Measurements from ENCODE around the gene AP4E1.
"Not testable (repeated sequence)": the region's sequence is repeated elsewhere in the genome, so short reads cannot be mapped to it uniquely, and the experiment has no call there.

Gene AP4E1

DNA sequence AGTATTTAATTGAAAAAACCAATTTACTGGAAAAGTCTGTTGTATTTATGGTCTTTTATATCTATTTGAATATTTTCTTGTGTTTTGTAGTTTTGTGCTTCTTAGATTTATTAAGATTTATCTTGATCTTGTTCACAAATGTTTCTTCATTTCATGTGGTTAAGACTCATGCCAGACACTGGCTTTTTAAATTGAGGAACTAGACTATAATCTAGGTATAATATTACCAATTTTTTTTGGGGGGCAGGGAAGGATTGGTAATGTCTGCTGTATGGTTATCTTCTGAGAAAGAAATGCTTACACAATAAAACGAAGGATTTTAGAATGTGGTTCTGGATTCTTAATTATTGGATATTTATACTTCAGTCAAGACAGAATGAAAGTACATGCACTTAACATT lies 24.9 kb downstream of the AP4E1 start:
- Histone ChIP-seq H3K27ac (ENCODE audit: low read depth, low read length) (no peak overlapping the region), H3K4me3 (ENCODE audit: low read depth in 1 of 2, low read length in 2 of 2) (no peak overlapping the region), H3K27me3 (ENCODE audit: control insufficient read depth in 1 of 2, insufficient read depth in 2 of 2, low read length in 2 of 2) (no peaks in the 10 kb centered on the region), H3K9ac (ENCODE audit: low read depth in 1 of 2, low read length in 2 of 2) (no peak overlapping the region), H3K4me1 (ENCODE audit: control insufficient read depth in 1 of 2, insufficient read depth in 2 of 2, low read length in 2 of 2) (no peaks in the 10 kb centered on the region), H3K36me3 (ENCODE audit: control insufficient read depth in 1 of 2, insufficient read depth in 2 of 2, low read length in 2 of 2) (peaks cover 5 to 16% of the 10 kb centered on the region in 2 donors), H3K9me3 (ENCODE audit: control insufficient read depth in 1 of 2, low read length in 2 of 2) (no peaks in the 10 kb centered on the region)

DNA sequence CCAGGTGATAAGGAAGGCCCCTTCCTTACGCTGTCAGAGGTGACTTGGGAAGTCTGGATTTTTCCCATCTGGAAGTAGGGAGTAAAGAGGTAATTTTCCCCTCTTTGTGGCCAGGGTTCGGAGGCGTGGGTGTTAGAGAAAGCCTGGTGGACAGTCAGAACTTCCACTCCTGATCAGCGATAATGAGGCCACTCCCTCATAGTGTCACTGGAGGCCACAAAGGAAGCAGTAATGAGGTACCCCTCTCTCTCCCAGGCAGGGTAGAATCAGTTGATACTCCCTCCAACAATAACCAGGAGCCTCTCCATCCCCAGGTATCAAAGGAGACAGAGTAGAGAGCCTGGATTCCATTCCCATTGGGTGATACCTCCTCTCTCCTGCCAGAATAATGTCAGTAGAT lies 30.0 kb downstream of the AP4E1 start:
- H3K36me3 ChIP-seq (ENCODE audit: control insufficient read depth in 1 of 2, insufficient read depth in 2 of 2, low read length in 2 of 2): peaks cover 4 to 12% of the 10 kb centered on the region in 2 donors
- no peaks in the 10 kb centered on the region for H3K27me3 ChIP-seq (ENCODE audit: control insufficient read depth in 1 of 2, insufficient read depth in 2 of 2, low read length in 2 of 2)
- no peak overlapping the region for H3K9ac ChIP-seq (ENCODE audit: low read depth in 1 of 2, low read length in 2 of 2)
- H3K4me1 ChIP-seq (ENCODE audit: control insufficient read depth in 1 of 2, insufficient read depth in 2 of 2, low read length in 2 of 2): no peaks in the 10 kb centered on the region
- H3K4me3 ChIP-seq (ENCODE audit: low read depth in 1 of 2, low read length in 2 of 2): no peak overlapping the region
- no peaks in the 10 kb centered on the region for H3K9me3 ChIP-seq (ENCODE audit: control insufficient read depth in 1 of 2, low read length in 2 of 2)
- H3K27ac ChIP-seq (ENCODE audit: low read depth, low read length): no peak overlapping the region

DNA sequence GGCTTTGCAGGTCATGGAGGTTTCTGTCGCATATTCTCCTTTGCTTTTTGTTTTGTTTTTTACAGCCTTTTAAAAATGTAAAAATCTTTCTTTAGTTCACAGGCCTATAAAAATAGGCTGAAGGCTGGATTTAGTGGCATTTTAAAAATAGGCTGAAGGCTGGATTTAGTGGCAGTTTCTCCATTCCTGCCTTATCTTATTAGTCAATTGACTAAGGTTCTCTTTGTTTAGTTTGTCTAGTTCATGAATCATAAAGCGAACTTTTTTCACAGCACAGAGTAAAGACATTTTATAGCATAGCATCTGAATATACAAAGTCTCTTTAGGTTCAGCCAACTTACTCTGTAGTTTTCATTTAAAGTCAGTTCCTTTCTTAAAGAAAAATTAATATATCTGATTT lies 31.4 kb downstream of the AP4E1 start:
- Histone ChIP-seq H3K27ac (ENCODE audit: low read depth, low read length) (no peak overlapping the region), H3K36me3 (ENCODE audit: control insufficient read depth in 1 of 2, insufficient read depth in 2 of 2, low read length in 2 of 2) (peaks cover 4 to 20% of the 10 kb centered on the region in 2 donors), H3K9me3 (ENCODE audit: control insufficient read depth in 1 of 2, low read length in 2 of 2) (no peaks in the 10 kb centered on the region), H3K27me3 (ENCODE audit: control insufficient read depth in 1 of 2, insufficient read depth in 2 of 2, low read length in 2 of 2) (no peaks in the 10 kb centered on the region), H3K4me3 (ENCODE audit: low read depth in 1 of 2, low read length in 2 of 2) (no peak overlapping the region), H3K9ac (ENCODE audit: low read depth in 1 of 2, low read length in 2 of 2) (no peak overlapping the region), H3K4me1 (ENCODE audit: control insufficient read depth in 1 of 2, insufficient read depth in 2 of 2, low read length in 2 of 2) (no peaks in the 10 kb centered on the region)

DNA sequence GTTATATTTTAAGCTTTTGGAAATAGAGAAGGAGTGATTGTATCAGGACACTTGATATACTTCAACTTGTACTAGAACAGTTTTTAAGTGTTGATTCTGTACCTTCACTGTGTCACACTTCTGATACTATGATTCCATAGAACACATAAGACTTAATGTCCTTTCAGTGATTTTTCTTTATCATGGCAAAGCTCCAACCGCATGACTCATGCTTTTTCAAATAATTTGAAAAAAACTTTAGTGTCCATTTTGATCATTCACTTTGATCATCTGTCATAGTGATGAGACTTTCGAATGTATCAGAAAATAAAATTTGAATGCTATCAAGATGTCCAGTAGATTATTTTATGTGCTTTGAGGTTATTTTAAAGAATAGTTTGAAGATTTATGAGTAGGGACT lies 32.0 kb downstream of the AP4E1 start:
- Histone ChIP-seq H3K9ac (ENCODE audit: low read depth in 1 of 2, low read length in 2 of 2) (no peak overlapping the region), H3K36me3 (ENCODE audit: control insufficient read depth in 1 of 2, insufficient read depth in 2 of 2, low read length in 2 of 2) (peaks cover 4 to 22% of the 10 kb centered on the region in 2 donors)

DNA sequence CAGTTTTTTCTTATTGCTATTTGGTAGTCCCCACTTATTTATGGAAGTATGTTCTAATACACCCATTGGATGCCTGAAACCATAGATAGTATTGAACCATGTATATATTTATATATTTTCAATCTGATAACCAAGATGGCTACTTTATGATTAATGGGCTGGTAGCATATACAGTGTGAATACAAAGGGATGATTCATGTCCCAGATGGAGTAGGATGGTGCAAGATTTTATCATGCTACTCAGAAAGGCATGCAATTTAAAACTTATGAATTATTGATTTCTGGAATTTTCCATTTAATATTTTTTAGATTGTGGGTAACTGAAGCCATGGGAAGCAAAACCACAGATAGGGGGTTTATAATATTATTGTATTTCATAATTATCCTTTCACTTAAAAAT lies 35.2 kb downstream of the AP4E1 start:
- no peaks in the 10 kb centered on the region for H3K27me3 ChIP-seq (ENCODE audit: control insufficient read depth in 1 of 2, insufficient read depth in 2 of 2, low read length in 2 of 2)

More for the DNA sequence above, 32.0 kb downstream of the AP4E1 start:
- no peak overlapping the region for H3K27ac ChIP-seq (ENCODE audit: low read depth, low read length)
- no peak overlapping the region for H3K4me3 ChIP-seq (ENCODE audit: low read depth in 1 of 2, low read length in 2 of 2)
- no peaks in the 10 kb centered on the region for H3K4me1 ChIP-seq (ENCODE audit: control insufficient read depth in 1 of 2, insufficient read depth in 2 of 2, low read length in 2 of 2)
- no peaks in the 10 kb centered on the region for H3K27me3 ChIP-seq (ENCODE audit: control insufficient read depth in 1 of 2, insufficient read depth in 2 of 2, low read length in 2 of 2)
- H3K9me3 ChIP-seq (ENCODE audit: control insufficient read depth in 1 of 2, low read length in 2 of 2): no peaks in the 10 kb centered on the region

DNA sequence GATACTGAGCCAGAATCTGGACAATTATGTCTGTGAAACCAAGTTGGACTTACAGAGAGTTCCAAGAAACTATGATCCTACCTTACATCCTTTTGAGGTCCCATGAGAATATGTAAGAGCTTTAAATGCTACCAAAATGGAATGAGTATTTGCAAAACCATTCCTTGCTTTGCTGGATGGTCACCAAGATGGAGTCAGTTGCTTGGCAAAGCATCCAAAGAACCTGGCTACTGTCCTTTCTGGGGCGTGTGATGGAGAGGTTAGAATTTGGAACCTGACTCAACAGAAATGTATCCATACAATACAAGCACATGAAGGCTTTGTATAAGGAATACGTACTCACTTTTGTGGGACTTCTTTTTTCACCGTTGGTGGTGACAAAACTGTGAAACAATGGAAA lies 36.2 kb downstream of the AP4E1 start:
- H3K4me1 ChIP-seq (ENCODE audit: control insufficient read depth in 1 of 2, insufficient read depth in 2 of 2, low read length in 2 of 2): no peaks in the 10 kb centered on the region
- peaks cover 0 to 17% of the 10 kb centered on the region in 2 donors for H3K36me3 ChIP-seq (ENCODE audit: control insufficient read depth in 1 of 2, insufficient read depth in 2 of 2, low read length in 2 of 2)
- no peak overlapping the region for H3K9ac ChIP-seq (ENCODE audit: low read depth in 1 of 2, low read length in 2 of 2)
- no peaks in the 10 kb centered on the region for H3K9me3 ChIP-seq (ENCODE audit: control insufficient read depth in 1 of 2, low read length in 2 of 2)
- H3K27ac ChIP-seq (ENCODE audit: low read depth, low read length): no peak overlapping the region
- H3K4me3 ChIP-seq (ENCODE audit: low read depth in 1 of 2, low read length in 2 of 2): no peak overlapping the region
- no peaks in the 10 kb centered on the region for H3K27me3 ChIP-seq (ENCODE audit: control insufficient read depth in 1 of 2, insufficient read depth in 2 of 2, low read length in 2 of 2)

More for the DNA sequence above, 35.2 kb downstream of the AP4E1 start:
- H3K9me3 ChIP-seq (ENCODE audit: control insufficient read depth in 1 of 2, low read length in 2 of 2): no peaks in the 10 kb centered on the region
- no peaks in the 10 kb centered on the region for H3K4me1 ChIP-seq (ENCODE audit: control insufficient read depth in 1 of 2, insufficient read depth in 2 of 2, low read length in 2 of 2)
- no peak overlapping the region for H3K27ac ChIP-seq (ENCODE audit: low read depth, low read length)
- peaks cover 0 to 17% of the 10 kb centered on the region in 2 donors for H3K36me3 ChIP-seq (ENCODE audit: control insufficient read depth in 1 of 2, insufficient read depth in 2 of 2, low read length in 2 of 2)
- H3K4me3 ChIP-seq (ENCODE audit: low read depth in 1 of 2, low read length in 2 of 2): no peak overlapping the region
- no peak overlapping the region for H3K9ac ChIP-seq (ENCODE audit: low read depth in 1 of 2, low read length in 2 of 2)

DNA sequence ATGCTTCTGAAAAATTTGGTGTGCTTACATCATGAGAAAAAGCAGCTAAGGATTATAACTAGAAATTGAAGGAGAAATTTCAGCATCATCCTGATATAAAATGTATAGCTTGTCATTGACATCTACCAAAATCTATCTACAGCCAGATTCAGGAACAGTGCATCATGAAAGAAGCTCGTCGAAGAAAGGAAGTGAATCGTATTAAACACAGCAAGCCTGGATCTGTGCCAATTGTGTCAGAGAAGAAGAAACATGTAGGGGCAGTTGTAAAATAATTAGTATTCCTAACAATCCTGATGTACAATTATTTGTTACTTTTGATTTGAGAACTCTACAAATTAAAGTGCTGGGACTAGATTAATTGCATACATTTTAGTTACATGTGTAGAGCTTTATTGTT lies 37.2 kb downstream of the AP4E1 start:
- Histone ChIP-seq H3K27me3 (ENCODE audit: control insufficient read depth in 1 of 2, insufficient read depth in 2 of 2, low read length in 2 of 2) (no peaks in the 10 kb centered on the region), H3K4me1 (ENCODE audit: control insufficient read depth in 1 of 2, insufficient read depth in 2 of 2, low read length in 2 of 2) (no peaks in the 10 kb centered on the region), H3K9me3 (ENCODE audit: control insufficient read depth in 1 of 2, low read length in 2 of 2) (no peaks in the 10 kb centered on the region), H3K27ac (ENCODE audit: low read depth, low read length) (no peak overlapping the region), H3K36me3 (ENCODE audit: control insufficient read depth in 1 of 2, insufficient read depth in 2 of 2, low read length in 2 of 2) (peaks cover 0 to 17% of the 10 kb centered on the region in 2 donors), H3K4me3 (ENCODE audit: low read depth in 1 of 2, low read length in 2 of 2) (no peak overlapping the region), H3K9ac (ENCODE audit: low read depth in 1 of 2, low read length in 2 of 2) (no peak overlapping the region)

DNA sequence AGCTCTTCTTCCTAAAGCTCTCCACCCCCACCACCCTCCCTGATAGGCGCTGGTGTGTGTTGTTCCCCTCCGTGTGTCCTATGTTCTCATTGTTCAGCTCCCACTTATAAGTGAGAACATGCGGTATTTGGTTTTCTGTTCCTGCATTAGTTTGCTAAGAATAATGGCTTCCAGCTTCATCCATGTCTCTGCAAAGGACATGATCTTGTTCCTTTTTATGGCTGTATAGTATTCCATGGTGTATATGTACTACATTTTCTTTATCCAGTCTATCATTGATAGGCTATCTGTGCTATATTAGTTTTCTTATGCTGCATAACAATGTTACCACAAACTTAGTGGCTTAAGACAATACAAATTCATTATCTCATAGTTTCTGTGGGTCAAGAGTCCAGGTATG lies 42.3 kb downstream of the AP4E1 start:
- H3K4me1 ChIP-seq (ENCODE audit: control insufficient read depth in 1 of 2, insufficient read depth in 2 of 2, low read length in 2 of 2); H3K27me3 ChIP-seq (ENCODE audit: control insufficient read depth in 1 of 2, insufficient read depth in 2 of 2, low read length in 2 of 2); H3K4me3 ChIP-seq (ENCODE audit: low read depth in 1 of 2, low read length in 2 of 2); H3K27ac ChIP-seq (ENCODE audit: low read depth, low read length); H3K9ac ChIP-seq (ENCODE audit: low read depth in 1 of 2, low read length in 2 of 2); H3K9me3 ChIP-seq (ENCODE audit: control insufficient read depth in 1 of 2, low read length in 2 of 2): not testable (repeated sequence)
- peaks cover 17 to 36% of the 10 kb centered on the region in 2 donors for H3K36me3 ChIP-seq (ENCODE audit: control insufficient read depth in 1 of 2, insufficient read depth in 2 of 2, low read length in 2 of 2)

DNA sequence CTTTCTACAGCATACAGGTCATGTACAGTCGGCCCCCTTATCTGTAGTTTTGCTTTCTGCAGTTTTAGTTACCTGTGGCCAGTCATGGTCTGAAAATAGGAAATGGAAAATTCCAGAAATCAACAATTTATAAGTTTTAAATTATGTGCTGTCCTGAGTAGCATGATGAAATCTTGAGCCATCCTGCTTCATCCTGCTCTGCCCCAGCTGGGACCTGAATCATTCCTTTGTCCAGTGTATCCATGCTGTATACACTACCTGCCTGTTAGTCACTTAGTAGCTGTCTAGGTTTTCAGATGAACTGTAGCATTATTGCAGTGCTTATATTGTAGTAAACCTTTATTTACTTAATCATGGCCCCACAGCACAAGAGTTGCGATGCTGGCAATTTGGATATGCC lies 44.8 kb downstream of the AP4E1 start:
- Histone ChIP-seq H3K4me3 (ENCODE audit: low read depth in 1 of 2, low read length in 2 of 2) (no peak overlapping the region), H3K4me1 (ENCODE audit: control insufficient read depth in 1 of 2, insufficient read depth in 2 of 2, low read length in 2 of 2) (no peaks in the 10 kb centered on the region), H3K27ac (ENCODE audit: low read depth, low read length) (no peak overlapping the region), H3K27me3 (ENCODE audit: control insufficient read depth in 1 of 2, insufficient read depth in 2 of 2, low read length in 2 of 2) (no peaks in the 10 kb centered on the region), H3K9ac (ENCODE audit: low read depth in 1 of 2, low read length in 2 of 2) (no peak overlapping the region), H3K9me3 (ENCODE audit: control insufficient read depth in 1 of 2, low read length in 2 of 2) (no peaks in the 10 kb centered on the region), H3K36me3 (ENCODE audit: control insufficient read depth in 1 of 2, insufficient read depth in 2 of 2, low read length in 2 of 2) (peaks cover 22 to 60% of the 10 kb centered on the region in 2 donors)

DNA sequence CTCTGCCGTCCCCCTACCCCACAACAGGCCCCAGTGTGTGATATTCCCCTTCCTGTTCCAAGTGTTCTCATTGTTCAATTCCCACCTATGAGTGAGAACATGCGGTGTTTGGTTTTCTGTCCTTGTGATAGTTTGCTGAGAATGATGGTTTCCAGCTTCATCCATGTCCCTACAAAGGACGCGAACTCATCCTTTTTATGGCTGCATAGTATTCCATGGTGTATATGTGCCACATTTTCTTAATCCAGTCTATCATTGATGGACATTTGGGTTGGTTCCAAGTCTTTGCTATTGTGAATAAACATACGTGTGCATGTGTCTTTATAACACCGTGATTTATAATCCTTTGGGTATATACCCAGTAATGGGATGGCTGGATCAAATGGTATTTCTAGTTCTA lies 46.4 kb downstream of the AP4E1 start:
- peaks cover 34 to 75% of the 10 kb centered on the region in 2 donors for H3K36me3 ChIP-seq (ENCODE audit: control insufficient read depth in 1 of 2, insufficient read depth in 2 of 2, low read length in 2 of 2)

DNA sequence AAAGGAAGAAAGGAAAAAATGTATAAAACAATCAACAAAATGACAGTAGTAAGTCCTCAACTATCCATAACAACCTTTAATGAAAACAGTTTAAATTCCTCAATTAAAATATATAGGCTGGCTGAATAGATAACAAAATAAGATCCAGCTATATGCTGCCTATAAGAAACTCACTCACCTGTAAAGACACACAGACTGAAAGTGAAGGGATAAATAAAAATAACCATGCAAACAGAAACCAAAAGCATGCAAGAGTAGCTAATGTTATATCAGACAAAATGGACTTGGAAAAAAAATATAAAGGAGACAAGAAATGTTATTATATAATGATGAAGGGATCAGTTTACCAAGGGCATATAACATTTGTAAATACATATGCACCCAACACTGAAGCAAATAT lies 51.2 kb downstream of the AP4E1 start:
- peaks cover 16 to 17% of the 10 kb centered on the region in 2 donors for H3K9me3 ChIP-seq (ENCODE audit: control insufficient read depth in 1 of 2, low read length in 2 of 2)
- no peak overlapping the region for H3K9ac ChIP-seq (ENCODE audit: low read depth in 1 of 2, low read length in 2 of 2)
- H3K4me1 ChIP-seq (ENCODE audit: control insufficient read depth in 1 of 2, insufficient read depth in 2 of 2, low read length in 2 of 2): no peaks in the 10 kb centered on the region
- H3K36me3 ChIP-seq (ENCODE audit: control insufficient read depth in 1 of 2, insufficient read depth in 2 of 2, low read length in 2 of 2): peaks cover 27 to 56% of the 10 kb centered on the region in 2 donors
- no peaks in the 10 kb centered on the region for H3K27me3 ChIP-seq (ENCODE audit: control insufficient read depth in 1 of 2, insufficient read depth in 2 of 2, low read length in 2 of 2)
- no peak overlapping the region for H3K27ac ChIP-seq (ENCODE audit: low read depth, low read length)
- H3K4me3 ChIP-seq (ENCODE audit: low read depth in 1 of 2, low read length in 2 of 2): no peak overlapping the region

More for the DNA sequence above, 46.4 kb downstream of the AP4E1 start:
- not testable (repeated sequence) for H3K27me3 ChIP-seq (ENCODE audit: control insufficient read depth in 1 of 2, insufficient read depth in 2 of 2, low read length in 2 of 2); H3K9me3 ChIP-seq (ENCODE audit: control insufficient read depth in 1 of 2, low read length in 2 of 2); H3K27ac ChIP-seq (ENCODE audit: low read depth, low read length); H3K4me3 ChIP-seq (ENCODE audit: low read depth in 1 of 2, low read length in 2 of 2); H3K9ac ChIP-seq (ENCODE audit: low read depth in 1 of 2, low read length in 2 of 2); H3K4me1 ChIP-seq (ENCODE audit: control insufficient read depth in 1 of 2, insufficient read depth in 2 of 2, low read length in 2 of 2)

All from duodenal mucosa (tissue), 2 donors.